GM12878 (cell line): ENCODE data around the gene ARHGDIA. TPM values are rescaled to one million over a fixed set of nuclear protein-coding genes. Genes with fewer than 3 reads are reported as not detected.

ENCODE experiments used
- ATF2 ChIP-seq: IDR thresholded peaks from 2 replicates; pipeline ENCODE4 v1.6.1; 2012; ENCODE audit warnings: low read length, inconsistent platforms
- ATF7 ChIP-seq: fragments of 450-650 bp; IDR thresholded peaks from 2 replicates; pipeline ENCODE4 v1.6.1; 2016; ENCODE audit warnings: low read depth, mild to moderate bottlenecking
- CHD2 ChIP-seq: IDR thresholded peaks from 2 replicates; pipeline ENCODE4 v1.6.1; 2011; ENCODE audit warnings: low read depth, low read length, improper control_type of control experiment, borderline replicate concordance
- IKZF1 ChIP-seq: fragments of 450-650 bp; conservative IDR thresholded peaks from 2 replicates; pipeline ENCODE4 v1.6.1; 2017; ENCODE audit warnings: antibody characterized with exemption, mild to moderate bottlenecking
- IKZF2 ChIP-seq, 2 experiments: fragments of 450-650 bp; IDR thresholded peaks; 2 replicates each; pipeline ENCODE4 v1.6.1; 2017; ENCODE audit warnings: mild to moderate bottlenecking in 2 of 2, moderate library complexity in 2 of 2
- KLF5 ChIP-seq: fragments of 450-650 bp; IDR thresholded peaks from 2 replicates; pipeline ENCODE4 v1.6.1; 2014; ENCODE audit warnings: mild to moderate bottlenecking; ENCODE audit not compliant: partially characterized antibody
- MXI1 ChIP-seq: fragments of 150-350 bp; IDR thresholded peaks from 2 replicates; pipeline ENCODE4 v1.6.1; 2011; ENCODE audit warnings: low read depth, mild to moderate bottlenecking, inconsistent platforms, low read length, improper control_type of control experiment
- NR2F1 ChIP-seq: fragments of 450-650 bp; conservative IDR thresholded peaks from 2 replicates; pipeline ENCODE4 v1.6.1; 2017; ENCODE audit warnings: mild to moderate bottlenecking
- NRF1 ChIP-seq: conservative IDR thresholded peaks from 2 replicates; pipeline ENCODE4 v1.6.1; 2011; ENCODE audit warnings: mild to moderate bottlenecking, low read depth, low read length, improper control_type of control experiment
- RAD21 ChIP-seq: IDR thresholded peaks from 2 replicates; pipeline ENCODE4 v1.6.1; 2011; ENCODE audit warnings: mild to moderate bottlenecking, low read depth, low read length, moderate library complexity; ENCODE audit not compliant: insufficient read depth
- RBBP5 ChIP-seq: fragments of 200-600 bp; sonication (generic); conservative IDR thresholded peaks from 2 replicates; pipeline ENCODE4 v1.6.1; 2016
- RUNX3 ChIP-seq: IDR thresholded peaks from 2 replicates; pipeline ENCODE4 v1.6.1; 2012; ENCODE audit warnings: low read length, inconsistent platforms
- SMARCA5 ChIP-seq: fragments of 450-650 bp; IDR thresholded peaks from 2 replicates; pipeline ENCODE4 v1.6.1; 2017; ENCODE audit warnings: mild to moderate bottlenecking
- SUPT20H ChIP-seq: IDR thresholded peaks from 2 replicates; pipeline ENCODE4 v1.6.1; 2011; ENCODE audit warnings: low read depth, mild to moderate bottlenecking, low read length, moderate library complexity, borderline replicate concordance; ENCODE audit not compliant: control insufficient read depth
- USF1 ChIP-seq: IDR thresholded peaks from 2 replicates; pipeline ENCODE4 v1.6.1; 2011; ENCODE audit warnings: borderline replicate concordance, low read depth, mild to moderate bottlenecking, moderate library complexity, mixed read lengths, low read length; ENCODE audit not compliant: insufficient read depth; ENCODE audit errors: extremely low read length
- ZBTB4 ChIP-seq: fragments of 450-650 bp; formaldehyde crosslinking; IDR thresholded peaks from 2 replicates; pipeline ENCODE4 v1.4.0; 2022; ENCODE audit warnings: mild to moderate bottlenecking, moderate library complexity
- ZBTB40 ChIP-seq: fragments of 450-650 bp; IDR thresholded peaks from 2 replicates; pipeline ENCODE4 v1.6.1; 2016; ENCODE audit warnings: mild to moderate bottlenecking, moderate library complexity, borderline replicate concordance
- ZNF622 ChIP-seq: fragments of 450-650 bp; IDR thresholded peaks from 2 replicates; pipeline ENCODE4 v1.6.1; 2017; ENCODE audit warnings: mild to moderate bottlenecking, inconsistent platforms
- polyA plus RNA-seq, 11 experiments: library from polyadenylated mRNA; depleted of rRNA in 4 of 11; unstranded in 6 of 11; stranded (reverse) in 5 of 11; fragments of >200 nt; fragmentation: Nextera tagmentation in 4 of 11; fragmentation: Illumina TruSeq in 1 of 11; extraction: Ambion mirVana in 4 of 11; extraction: Trizol in 1 of 11; gene quantifications; 1 replicate in 1 of 11; 2 replicates in 10 of 11; pipeline versions ENCODE4 v1.2.1 to v1.2.3, GENCODE V29; 2011 to 2016; ENCODE audit warnings: inconsistent platforms in 2 of 11, missing spikeins in 2 of 11, low read depth in 1 of 11
- total RNA-seq, 4 experiments: library from RNA; depleted of rRNA in 3 of 4; stranded (reverse); fragments of >200 nt in 3 of 4; fragmentation: Illumina TruSeq in 1 of 4; extraction: Trizol in 1 of 4; gene quantifications; 2 replicates each; pipeline versions ENCODE4 v1.2.1 to v1.2.3, GENCODE V29; 2013 to 2021
- TF ChIP-seq, protein P1 (sequence below): IDR thresholded peaks from 2 replicates; pipeline ENCODE4 v1.6.1; 2012; ENCODE audit warnings: low read depth, low read length, improper control_type of control experiment

Gene ARHGDIA
- total and polyA plus RNA-seq, 10 of the 15 experiments (the other 5 are each of a cell fraction or from before 2014, with no cell fraction given): 17.9 to 552 (median 169) TPM

DNA sequence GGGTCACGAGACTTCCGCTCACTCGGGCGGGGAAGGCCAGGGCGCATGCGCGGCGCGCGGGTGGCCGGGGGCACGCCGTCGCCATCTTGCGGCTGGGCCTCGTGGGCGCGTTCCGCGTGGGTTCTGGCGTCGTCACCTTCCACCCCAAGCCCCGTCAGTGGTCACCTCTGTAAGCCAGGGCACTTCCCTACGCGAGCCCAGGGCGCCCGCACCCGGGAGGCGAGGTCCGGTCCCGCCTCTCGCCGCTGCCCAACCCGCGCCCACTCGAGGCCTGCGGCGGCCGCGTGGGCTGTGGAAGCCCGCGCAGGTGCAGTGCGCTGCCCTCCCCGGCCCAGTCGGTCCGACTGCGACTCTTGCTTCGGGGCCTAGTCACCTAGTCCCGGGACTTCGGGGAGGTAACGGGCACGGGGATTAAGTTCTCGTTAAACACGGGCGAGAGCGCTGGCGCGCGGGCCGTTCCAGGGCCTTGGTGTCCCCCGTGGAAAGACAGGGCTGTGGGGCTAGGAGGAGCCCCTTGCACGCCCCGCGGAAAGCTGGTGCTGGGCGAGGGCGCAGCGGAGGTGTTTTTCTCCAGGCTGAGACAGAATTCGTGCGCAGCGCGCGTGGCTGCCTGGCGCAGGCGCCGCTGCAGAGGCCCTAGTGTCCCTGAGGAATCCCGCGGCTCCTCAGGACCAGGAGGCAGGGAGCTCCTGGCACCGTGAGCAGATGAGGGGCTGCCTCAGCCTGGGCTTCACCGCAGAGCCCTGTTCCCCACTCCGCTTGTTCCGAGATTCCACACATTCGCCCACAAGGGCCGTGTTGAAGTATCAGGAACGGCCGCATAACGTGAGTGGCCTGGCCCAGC is 472 bp upstream of the ARHGDIA start (continued):
- no peak; a peak in 1 of 4 replicates for TF ChIP-seq IKZF2 (IDR thresholded peaks at IDR 0.05)
- TF ChIP-seq NRF1: peak; percentile 80
- TF ChIP-seq RAD21: no peak
- no peak for TF ChIP-seq RBBP5
- peak; percentile 84 for TF ChIP-seq USF1
- no peak for TF ChIP-seq SUPT20H
- peak; percentile 89 for TF ChIP-seq IKZF1
- 0 out of 2 replicates have a peak, but pooled peaks have one; percentile 32 for TF ChIP-seq ZBTB4 (CRISPR knock-in tag)
- peak; percentile 86 for TF ChIP-seq SMARCA5
- TF ChIP-seq ATF2: no peak
- peak; percentile 72 for TF ChIP-seq KLF5
- TF ChIP-seq, protein P1, sequence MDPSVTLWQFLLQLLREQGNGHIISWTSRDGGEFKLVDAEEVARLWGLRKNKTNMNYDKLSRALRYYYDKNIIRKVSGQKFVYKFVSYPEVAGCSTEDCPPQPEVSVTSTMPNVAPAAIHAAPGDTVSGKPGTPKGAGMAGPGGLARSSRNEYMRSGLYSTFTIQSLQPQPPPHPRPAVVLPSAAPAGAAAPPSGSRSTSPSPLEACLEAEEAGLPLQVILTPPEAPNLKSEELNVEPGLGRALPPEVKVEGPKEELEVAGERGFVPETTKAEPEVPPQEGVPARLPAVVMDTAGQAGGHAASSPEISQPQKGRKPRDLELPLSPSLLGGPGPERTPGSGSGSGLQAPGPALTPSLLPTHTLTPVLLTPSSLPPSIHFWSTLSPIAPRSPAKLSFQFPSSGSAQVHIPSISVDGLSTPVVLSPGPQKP: peak; percentile 73
- peak; percentile 69 for TF ChIP-seq MXI1
- no peak for TF ChIP-seq ATF7
- no peak for TF ChIP-seq CHD2
- no peak for TF ChIP-seq ZBTB40
- peak; percentile 75 for TF ChIP-seq RUNX3
- TF ChIP-seq NR2F1: peak; percentile 92
- no peak for TF ChIP-seq ZNF622
